DMS153 treated with DMSO at 0.1 percent for 48 hours (cell line): ENCODE data around the gene SDK1.

ENCODE experiments used
- DNase-seq: peaks from one replicate; lab custom pipeline; 2025; ENCODE audit not compliant: unreplicated experiment; lab: John Stamatoyannopoulos, UW

Gene SDK1

DNA sequence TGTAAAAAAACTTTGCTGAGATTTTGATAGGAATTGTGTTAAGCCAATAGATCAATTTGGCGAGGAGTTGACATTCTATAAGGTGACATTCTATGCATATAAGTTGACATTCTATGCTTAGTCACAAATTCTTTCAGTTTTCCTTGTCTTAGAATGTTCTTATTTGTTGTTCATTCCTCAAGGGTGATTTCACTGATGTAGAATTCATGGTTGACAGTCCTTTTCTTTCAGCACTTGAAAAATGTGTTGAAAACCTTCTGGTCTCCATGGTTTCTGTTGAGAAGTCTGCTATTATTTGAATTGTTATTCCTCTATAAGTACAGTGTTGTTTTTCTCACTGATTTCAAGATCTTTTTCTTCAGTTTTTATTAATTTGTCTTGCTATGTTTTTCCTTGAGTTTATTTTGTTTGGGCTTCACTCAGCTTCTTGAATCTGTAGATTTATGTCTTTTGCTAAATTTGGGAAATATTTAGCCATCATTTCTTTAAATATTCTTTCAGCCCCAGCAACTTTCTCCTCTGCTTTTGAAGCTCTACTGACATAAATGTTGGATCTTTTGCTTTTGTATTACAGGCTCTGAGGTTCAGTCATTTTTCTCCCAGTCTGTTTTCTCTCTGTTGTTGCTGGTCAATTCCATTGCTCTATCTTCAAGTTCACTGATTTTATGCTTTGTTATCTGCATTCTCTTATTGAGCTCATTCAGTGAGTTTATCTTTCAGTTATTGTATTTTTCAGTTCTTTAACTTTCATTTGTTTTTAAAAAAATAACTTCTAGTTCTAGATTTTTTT lies 154.9 kb downstream of the SDK1 start:
- DNase-seq, result no peak

DNA sequence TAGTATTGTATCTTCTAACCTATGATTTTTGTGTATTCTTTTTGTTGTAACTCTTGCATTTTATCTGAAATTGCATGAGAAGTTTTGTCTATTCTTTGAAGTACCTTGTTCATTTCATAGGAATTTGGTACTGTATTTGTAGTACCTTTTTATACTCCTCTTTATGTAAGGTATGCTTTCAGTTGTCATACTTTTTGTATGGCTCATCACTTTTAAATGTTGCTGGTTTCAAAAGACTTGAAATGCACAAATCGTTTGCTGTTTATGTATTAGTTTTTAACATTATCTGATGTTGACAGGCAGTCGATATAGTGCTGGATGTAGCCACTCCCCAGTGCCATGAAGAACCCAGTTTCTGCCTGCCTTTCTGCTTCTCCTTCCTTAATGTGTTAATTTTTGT lies 158.1 kb downstream of the SDK1 start:
- no peak for DNase-seq

DNA sequence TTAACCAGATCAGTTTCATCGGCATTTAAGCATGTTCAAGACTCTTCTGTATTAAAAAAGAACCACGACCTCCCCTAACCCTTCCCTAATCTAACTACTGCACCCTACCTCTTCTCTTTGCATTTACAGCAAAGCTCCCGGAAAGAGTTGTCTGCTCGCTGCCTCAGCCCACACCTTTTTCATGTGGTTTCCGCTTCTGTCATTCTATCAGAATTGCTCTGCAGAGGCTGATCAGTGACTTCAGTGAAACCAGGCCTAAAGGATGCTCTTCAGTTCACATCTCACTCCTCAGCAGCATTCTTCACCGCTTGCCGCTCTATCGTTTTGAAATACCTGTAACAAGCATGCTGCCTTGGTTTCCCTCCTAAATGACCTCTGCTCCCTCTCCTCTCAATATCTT lies 160.9 kb downstream of the SDK1 start:
- no peak for DNase-seq

DNA sequence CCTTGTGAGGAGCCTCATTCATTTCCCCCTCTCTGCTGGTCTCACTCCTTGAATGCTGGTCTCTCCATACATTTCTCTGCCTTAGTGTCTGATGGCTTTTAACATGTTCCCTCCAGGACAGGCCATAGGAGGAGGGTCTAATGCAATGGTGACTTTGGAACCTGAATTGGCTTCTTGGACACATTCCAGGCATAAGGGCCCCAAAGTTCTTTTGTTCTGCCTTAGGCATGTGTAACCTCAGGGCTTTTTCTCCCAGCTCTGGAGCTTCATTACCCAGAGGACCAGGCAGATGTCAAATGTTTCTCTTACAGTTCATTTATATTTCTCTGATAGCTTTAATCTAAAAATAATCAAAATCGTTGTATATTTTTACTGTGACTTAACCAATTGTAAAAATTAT lies 162.6 kb downstream of the SDK1 start:
- no peak for DNase-seq

DNA sequence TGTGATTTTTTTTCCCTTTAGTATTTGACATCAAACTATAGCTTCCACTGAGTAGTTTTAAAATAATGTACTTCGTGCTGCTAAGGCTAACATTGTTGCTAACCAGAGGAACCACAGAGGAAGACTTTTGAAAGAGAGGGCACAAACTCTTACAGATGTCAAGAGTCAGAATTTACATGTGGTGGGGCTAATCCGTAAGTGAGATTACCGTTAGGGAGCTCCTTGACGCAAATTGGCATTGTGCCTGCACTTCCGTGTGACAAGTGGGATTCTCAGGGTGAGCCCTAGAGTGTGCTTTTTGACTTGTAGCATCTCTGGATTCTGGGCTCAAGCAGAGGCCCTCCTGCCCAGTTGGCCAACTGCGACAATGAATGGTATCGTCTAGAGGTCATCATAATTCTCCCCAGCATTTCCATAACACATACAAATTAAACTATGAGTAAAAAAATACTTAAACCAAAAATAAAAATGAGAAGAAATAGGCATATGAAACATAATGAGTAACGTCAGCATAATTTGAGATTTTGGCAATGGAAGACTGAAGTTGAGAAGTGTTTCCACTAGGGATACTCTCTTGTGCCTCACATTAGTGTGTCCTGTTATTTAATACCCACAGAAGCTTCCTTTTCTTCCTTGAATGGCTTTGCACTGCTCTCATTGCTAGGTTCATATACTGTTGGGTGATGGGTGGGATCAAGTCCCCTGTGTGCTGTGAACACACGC lies 164.0 kb downstream of the SDK1 start:
- no peak for DNase-seq

DNA sequence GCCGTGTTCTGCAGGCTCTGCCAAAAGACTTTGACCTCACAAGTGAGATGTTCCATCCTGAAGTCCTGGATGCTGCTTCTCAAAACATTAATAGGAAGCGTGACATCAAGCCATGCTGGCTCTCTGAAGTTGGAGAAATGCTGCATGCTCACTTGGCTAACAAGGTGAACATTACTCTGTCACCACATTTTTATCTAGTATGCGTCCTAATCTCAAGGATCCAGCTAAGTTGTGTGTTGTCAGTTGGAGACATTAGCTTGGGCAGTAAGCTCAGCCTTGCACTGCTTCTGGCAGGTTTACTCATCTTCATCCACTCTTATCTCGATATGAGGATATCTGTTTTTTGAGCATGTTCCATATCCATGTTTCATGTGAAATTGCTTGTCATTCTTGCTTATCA lies 165.2 kb downstream of the SDK1 start:
- no peak for DNase-seq

DNA sequence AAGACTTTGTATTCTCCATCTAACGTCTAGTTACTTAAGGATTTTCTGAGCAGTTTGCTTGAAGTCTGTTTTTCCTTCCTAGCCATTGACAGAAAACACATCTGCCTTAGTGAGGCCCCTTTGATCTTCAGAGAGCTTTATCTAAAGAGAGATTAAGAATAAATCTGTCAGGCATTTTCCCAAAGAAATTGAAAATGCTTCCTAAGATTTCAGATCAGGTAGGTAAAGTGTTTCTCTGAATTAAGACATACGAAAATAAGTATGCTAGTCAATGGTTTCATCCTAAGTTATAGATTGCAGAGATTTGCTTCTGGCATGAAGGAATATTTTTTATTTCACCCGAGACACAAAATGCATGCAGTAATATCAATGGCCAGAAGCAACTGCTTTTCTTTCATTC lies 168.6 kb downstream of the SDK1 start:
- no peak for DNase-seq

DNA sequence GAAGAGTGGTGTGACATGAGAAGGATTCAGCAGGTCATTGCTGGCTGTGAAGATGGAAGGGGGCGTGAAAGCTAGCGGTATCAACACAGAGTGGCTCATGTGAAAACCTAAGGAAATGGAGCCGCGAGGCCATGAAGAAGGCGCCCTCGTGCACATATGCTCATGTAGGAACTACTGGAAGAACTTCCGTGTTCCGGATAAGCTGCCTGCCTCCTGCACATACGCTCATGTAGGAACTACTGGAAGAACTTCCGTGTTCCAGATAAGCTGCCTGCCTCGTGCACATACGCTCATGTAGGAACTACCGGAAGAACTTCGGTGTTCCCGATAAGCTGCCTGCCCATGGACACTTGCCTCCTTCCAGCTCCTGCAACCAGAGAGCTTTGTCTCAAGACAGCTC lies 179.1 kb downstream of the SDK1 start:
- no peak for DNase-seq

DNA sequence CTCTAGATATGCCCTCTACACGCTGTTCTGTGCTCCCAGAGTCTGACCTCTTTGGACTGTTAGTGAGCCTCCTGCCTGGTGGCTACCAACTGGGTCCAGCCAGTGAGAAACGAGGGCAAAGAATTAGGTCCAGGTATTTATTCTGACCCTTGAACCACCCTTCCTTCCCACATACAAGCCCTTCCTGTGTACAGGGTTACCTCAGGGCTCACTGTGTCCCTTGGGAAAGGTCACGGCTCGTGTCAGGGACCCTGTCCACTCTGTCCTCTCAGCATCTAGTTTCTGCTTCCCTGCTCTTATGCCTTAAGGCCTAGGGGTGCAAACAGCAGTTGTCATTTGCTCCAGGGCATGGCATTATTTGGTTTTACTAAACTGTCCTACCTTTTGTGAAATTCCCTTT lies 180.4 kb downstream of the SDK1 start:
- no peak for DNase-seq

DNA sequence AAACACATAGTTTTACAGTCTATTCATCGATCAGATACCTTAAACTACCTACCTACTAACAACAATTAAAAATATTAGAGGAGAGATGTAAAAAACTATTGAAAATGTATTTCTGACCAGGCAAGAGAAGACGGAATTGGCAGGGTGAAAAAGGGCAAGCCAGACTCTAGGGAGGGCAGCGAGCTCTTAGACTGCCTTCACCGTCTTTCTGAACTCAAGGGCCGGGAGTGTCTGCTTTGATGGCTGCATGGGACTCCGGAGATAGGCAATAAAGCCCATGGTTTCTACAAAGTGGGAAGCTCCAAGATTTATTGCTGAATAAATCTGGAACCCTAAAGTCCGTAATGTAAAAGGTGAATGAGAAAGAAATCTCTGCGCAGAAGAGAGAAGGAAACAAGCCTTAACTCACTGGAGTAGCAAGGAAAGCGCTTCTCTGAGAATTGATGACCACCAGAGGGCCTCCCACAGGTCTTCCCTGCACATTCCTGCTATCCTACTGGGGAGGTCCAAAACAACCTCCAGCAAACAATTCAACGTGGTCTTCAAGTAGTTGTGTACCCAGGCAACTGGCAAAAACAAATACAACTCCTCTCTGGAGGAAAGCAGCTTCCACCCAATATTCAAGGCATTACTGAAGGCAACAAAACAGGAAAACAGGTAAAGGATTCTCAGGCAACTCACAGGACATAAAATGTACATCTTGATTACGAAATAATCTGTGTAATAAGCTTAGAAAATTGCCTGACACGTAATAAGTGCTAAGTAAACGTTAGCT lies 181.3 kb downstream of the SDK1 start:
- peak; percentile 66 for DNase-seq

DNA sequence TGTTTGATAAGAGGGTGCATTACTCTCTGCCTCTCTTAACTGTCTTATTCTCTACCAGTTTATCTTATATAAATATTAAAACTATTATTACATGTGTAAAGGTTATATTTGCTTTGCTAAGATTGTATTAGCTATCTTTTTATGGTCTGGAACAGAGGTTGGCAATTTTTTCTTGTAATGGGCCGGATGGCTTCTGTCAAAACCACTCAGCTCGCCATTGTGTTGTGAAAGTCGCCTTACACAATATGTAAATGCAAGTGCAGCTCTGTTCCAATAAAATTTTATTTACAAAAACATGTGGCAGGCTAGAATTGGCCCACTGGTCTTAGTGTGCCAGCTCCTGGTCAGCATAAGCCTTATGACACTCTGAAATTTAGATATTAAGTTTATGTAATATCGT lies 185.8 kb downstream of the SDK1 start:
- DNase-seq, result no peak

DNA sequence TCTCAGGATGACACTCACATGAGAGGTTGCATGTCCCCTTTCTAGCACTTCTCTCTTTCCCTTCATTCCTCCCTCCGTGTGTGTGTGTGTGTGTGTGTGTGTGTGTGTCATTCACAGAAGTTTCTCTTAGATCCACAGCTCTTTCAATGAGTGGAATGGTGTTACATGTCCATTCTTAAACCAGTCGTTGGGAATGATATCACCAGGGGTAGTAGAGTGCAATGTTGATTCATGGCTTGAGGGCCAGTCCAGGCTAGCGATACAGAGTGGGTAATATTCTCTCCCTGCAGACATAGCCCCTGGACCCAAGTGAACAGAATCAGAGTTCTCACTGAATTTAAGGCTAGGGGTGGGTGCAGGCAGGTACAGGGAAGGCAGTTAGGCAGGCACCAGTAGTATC lies 187.8 kb downstream of the SDK1 start:
- no peak for DNase-seq

DNA sequence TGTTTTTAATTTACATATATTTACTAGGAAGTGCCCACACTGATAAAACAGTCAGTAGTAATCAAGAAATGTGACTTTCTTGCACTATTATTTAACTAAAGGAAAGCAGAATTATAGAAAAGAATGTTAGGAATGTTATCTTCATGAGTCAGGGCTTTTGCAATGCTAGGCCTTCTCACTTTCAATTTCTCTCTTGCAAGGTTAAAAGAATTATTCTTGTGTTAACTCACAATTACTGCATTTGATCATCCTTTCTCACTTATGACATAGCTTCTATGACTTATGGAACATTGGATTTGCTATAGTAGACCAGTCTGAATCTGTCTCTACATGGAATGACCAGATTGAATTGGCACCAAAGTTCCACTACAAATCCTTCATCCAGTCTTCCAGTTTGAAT lies 192.4 kb downstream of the SDK1 start:
- DNase-seq, result no peak

DNA sequence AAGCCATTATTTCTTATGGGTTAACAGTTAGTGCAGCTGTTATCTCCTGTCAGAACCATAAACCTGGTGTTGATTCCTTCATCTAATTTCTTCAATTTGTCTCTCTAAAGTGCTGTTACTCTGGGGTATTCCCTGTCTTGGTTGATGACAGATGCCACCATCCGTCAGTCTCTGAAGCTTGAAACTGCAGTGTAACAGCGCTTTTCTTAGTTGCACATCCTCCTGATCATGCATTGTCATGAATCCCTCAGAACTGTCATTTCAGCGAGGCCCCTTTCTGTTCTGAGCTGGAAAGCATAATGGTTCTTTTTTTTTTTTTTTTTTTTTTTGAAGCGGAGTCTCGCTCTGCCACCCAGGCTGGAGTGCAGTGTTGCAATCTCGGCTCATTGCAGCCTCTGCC lies 193.9 kb downstream of the SDK1 start:
- DNase-seq, result no peak

DNA sequence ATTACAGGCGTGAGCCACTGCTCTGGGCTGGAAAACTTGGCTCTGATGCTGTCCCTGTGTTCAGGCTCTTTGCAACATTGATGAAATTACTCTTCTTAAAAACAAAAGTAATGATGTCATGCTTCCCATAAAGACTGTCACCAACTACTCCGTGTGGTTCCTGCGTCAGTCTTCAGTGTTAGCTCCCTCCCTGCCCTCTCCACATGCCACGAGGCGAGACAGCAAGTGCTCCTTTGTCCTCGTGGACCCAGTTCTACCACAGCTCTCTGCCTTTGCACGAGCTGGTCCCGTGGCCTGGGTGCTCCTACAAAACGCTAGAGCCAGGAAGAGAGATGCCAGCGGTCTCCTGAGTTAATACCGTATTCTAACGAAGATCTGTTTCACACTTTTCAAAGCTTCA lies 194.5 kb downstream of the SDK1 start:
- DNase-seq, result no peak

DNA sequence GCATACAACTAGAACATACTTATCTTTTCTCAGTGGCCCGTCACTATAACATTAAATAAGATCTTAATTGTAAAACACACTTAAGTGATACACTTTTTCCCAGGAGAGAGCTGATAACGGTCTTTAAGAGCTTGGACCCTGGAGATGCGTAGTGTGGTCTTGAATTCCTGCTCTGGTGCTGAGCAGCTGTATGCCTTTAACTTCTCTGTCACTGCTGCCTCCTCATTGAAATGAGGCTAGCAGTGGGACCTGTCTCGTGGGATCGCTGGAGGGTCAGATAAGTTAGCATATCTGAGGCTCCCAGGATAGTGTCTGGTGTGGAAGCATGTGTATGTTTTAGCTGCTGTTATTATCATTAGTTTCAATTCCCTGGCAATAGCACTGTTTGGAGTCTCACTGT lies 194.9 kb downstream of the SDK1 start:
- no peak for DNase-seq

DNA sequence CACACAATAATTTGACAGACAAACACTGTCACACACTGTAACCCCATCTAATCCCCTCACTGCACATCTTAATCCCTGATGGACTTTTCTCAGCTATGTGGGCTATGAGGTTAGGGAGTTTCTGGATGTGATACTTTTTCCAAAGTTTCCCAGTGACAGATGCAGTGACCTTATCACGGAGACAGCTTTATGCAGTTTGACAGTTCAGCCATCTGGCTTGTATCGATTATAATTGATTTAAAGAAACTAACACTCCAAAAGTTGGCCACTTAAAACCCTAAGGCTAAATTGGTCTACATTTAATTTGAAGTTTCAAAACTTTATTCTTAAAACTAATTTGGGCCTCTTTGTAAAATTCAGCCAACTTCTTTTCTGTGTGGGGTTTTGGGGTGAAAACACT lies 196.7 kb downstream of the SDK1 start:
- DNase-seq, result no peak

DNA sequence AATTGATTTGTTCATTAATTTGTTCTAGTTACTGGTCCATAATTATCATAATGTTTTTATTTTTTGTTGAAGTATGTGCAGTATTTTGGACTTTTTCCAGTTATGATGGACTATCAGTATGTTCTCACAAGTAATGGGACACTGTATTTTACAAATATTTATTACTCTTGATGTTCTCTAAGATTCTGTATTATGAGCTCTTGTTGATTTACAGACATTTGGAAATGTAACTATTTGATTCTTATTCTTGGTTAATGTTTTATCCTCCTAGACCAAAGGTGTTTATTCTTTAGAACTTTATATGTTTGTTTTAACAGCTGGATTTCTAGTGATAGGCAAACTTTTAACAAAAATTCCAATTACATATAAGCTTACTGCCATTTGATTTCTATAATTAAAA lies 200.6 kb downstream of the SDK1 start:
- no peak for DNase-seq

DNA sequence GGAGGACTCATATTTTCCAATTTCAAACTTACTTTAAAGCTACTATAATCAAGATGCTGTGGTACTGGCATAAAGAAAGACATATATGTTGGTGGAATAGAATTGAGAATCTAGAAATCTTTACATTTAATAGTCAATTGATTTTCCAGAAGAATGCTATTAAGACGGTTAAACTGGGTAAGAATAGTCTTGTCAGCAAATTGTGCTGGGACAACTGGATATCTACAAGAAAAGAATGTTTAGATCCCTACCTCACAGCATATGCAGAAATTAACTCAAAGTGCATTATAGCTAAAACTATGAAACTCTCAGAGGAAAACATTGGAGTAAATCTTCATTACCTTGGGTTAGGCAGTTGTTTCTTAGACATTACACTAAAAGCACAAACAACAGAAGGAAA lies 203.3 kb downstream of the SDK1 start:
- no peak for DNase-seq

DNA sequence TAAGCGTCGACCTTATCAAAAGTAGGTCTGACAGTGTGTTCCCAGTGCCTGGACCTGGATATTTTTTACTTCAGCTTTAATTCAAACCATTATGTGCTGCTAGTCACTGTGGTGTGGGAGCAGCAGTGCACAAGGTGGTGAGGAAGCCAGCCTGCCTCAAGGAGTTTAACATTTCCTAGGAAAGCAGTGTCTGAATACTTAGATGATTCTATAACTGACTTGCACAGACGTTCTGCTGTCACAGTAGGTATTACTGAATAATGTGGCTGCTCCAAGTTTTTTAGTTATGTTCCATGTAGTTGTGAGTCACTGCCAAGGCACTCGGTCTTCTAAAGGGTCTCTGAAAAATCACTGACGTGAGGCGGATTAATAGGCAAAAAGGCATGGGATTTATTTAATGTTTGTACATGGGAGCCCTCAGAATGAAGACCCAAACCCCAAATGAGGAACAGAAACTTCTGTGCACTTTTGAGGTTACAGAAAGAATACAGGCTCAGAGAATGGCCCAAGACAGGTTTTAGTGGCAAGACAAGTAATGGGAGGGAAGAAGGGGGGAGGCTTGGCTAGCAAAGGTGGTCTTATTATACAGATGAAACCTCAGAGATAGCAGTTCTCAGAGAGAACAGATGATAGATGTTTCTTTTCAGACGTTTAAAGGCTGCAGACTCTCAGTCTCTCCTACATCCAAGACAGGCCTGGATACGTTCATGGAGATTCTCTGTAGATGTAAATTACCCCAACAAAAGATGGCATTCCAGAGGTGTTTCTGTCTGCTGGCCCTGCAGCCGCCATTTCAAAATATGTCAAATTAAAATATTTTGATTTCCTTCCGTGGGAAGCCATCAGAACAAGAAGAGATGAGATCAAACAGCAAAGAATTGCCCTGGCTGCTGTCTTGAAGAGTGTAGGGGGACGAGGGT lies 209.3 kb downstream of the SDK1 start:
- no peak for DNase-seq

DNA sequence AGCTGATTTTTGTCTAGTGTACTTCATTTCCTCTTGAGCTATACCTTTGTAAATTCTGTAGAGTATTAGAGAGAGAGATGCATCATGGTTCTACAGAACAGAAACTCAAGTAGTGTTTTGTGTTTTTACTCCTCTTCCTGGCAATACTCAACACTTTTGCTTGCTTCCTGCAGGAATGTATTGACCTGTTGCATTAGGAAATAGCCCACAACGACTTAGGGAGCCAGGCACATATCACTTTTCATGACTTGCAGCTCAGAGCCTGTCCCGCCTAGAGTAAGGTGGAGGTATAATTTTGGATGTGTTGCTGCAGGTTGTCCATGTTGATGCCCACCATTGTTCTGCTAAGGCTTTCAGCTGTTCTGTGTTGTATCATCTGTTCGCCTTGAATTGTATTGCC lies 216.3 kb downstream of the SDK1 start:
- no peak for DNase-seq
